Activated CD4-positive, alpha-beta T cell treated with anti-CD3 and anti-CD28 coated beads, Interleukin-2, amount 10 ng/mL, durations not matched to agents 24 days and 14 days (primary cell): Measurements from ENCODE around the gene MFAP4. TPM values are rescaled to one million over a fixed set of nuclear protein-coding genes. Genes with fewer than 3 reads are reported as not detected.

Experiments
- DNase-seq: peaks from one replicate; pipeline ENCODE4 v3.0.0; 2022
- H3K27ac Mint-ChIP-seq: one replicate; pipeline ENCODE4 v1.8.0; 2022; ENCODE audit warnings: mild to moderate bottlenecking, mixed read lengths
- H3K27me3 Mint-ChIP-seq: one replicate; pipeline ENCODE4 v1.8.0; 2022; ENCODE audit warnings: mixed read lengths
- H3K36me3 Mint-ChIP-seq: one replicate; pipeline ENCODE4 v1.8.0; 2022; ENCODE audit warnings: low read depth, mild to moderate bottlenecking, mixed read lengths
- H3K4me1 Mint-ChIP-seq: one replicate; pipeline ENCODE4 v1.8.0; 2021; ENCODE audit warnings: mixed read lengths
- H3K4me3 Mint-ChIP-seq: one replicate; pipeline ENCODE4 v1.8.0; 2022; ENCODE audit warnings: mild to moderate bottlenecking, moderate library complexity, mixed read lengths
- H3K9me3 Mint-ChIP-seq: one replicate; pipeline ENCODE4 v1.8.0; 2021; ENCODE audit warnings: mixed read lengths
- intact Hi-C: fragments of 100-400 bp; cut with micrococcal nuclease; formaldehyde crosslinking; loops from one replicate; pipeline ENCODE4 v1.15.1; 2023
- total RNA-seq: library from RNA; stranded (reverse); gene quantifications from 2 replicates; pipeline ENCODE4 v1.2.3, GENCODE V29; 2022

Gene MFAP4
- total RNA-seq, 1 donor from 2014 or later = not detected

DNA sequence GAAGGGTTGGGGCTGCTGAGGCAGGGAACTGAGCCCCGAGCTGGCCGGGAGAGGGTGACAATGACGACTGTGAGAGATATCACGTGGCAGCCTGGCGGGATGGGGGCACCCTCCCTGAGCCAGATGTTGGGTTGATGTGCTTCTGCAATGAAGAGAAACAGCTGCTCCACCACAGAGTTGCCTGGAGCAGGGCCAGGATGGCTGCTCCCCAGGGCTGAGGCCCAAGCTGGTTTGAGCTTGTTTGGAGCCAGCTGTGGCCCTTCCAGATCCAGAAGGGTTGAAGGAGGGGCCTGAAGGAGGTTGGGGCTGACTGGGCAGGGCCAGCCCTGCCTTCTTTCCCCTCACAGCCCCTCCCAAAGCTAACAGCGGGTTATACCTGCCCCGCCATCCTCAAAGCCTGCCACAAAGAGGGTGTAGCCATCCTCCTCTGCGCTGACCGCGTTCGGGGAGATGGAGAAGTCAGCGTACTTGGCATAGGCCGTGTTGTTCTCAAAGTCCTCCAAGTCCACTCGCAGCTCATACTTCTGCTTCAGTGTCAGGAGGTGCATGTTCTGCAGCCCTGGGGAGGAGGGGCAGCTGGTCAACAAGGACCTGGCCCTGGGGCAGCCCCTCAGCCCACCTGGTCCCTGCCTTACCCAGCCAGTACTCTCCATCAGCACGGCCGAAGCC is 2.1 kb downstream of the MFAP4 start:
- peaks cover 2% of the 10 kb centered on the region for H3K4me1 Mint-ChIP-seq

DNA sequence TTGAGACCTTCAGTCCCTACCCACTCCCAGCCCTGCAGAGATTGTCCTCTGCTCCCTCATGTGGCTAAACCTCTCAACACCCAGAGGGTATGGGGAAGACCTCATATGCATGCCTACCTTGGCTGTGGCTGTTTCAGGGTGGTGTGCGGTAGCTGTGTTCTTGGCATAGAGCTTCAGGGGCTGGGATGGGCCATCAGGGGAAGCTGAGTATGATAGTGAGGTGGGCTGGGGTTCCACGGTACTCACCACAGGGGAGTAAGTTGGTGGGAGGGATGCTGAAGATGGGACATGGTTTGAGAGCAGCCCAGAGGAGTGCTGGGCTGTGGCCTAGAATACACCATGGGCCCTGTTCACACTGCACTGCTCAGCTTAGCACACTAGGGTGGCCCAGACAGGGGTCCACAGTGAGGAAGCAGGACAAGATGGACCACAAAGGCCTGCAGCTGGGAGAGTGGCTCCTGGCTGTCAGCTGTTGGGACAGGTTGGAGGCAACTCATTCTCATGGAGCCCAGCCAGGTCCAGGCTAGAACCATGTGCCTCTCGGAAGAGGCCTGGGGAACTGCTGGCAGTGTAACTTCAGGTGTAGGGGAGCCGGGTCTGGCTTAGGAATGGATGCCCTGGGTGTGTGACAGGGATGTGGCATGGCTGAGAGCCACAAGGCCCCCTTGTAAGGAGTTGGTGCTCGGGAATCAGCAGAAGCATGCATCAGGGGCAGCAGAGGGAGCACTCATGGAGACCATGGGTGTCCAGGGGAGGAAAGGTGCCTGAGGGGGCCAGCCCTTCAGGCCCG is 3.1 kb downstream of the MFAP4 start:
- Mint-ChIP-seq H3K27ac (no peak overlapping the region), H3K27me3 (peaks cover 3% of the 10 kb centered on the region)
- DNase-seq = no peak

More for the DNA sequence above, 2.1 kb downstream of the MFAP4 start:
- Mint-ChIP-seq H3K27ac (no peak overlapping the region), H3K36me3 (peaks cover 26% of the 10 kb centered on the region), H3K27me3 (peaks cover 8% of the 10 kb centered on the region), H3K4me3 (no peak overlapping the region), H3K9me3 (no peaks in the 10 kb centered on the region)
- intact Hi-C loops = no loop called here
- DNase-seq = no peak

DNA sequence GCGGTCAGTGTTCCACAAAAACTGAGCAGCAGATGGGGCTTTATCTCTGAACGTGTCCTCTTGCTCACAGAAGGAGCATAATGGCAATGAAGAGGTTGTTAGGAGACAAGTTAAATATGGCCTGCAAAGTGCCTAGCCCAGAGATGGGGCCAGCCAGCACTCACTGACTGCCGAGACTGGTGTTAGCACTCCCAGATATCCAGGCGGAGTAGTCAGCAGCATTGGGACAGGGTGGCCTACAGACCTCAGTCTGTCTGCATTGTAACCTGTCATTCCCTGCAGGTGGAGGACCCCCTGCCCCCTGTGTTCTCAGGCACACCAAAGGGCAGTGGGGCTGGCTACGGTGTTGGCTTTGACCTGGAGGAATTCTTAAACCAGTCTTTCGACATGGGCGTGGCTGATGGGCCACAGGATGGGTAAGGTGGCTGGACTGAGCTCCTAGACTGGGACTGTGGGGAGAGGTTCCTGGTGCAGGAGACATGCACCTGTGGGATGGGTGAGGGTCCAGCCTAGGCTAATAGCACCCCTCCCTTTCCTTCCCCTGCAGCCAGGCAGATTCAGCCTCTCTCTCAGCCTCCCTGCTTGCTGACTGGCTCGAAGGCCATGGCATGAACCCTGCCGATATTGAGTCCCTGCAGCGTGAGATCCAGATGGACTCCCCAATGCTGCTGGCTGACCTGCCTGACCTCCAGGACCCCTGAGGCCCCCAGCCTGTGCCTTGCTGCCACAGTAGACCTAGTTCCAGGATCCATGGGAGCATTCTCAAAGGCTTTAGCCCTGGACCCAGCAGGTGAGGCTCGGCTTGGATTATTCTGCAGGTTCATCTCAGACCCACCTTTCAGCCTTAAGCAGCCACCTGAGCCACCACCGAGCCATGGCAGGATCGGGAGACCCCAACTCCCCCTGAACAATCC is 4.2 kb downstream of the MFAP4 start:
- no peaks in the 10 kb centered on the region for H3K9me3 Mint-ChIP-seq
- H3K36me3 Mint-ChIP-seq = peaks cover 32% of the 10 kb centered on the region
- peaks cover 3% of the 10 kb centered on the region for H3K4me1 Mint-ChIP-seq
- intact Hi-C loops = no loop called here
- no peak overlapping the region for H3K4me3 Mint-ChIP-seq
- DNase-seq = no peak
- H3K27me3 Mint-ChIP-seq = peaks cover under 1% of the 10 kb centered on the region
- no peak overlapping the region for H3K27ac Mint-ChIP-seq

More for the DNA sequence above, 3.1 kb downstream of the MFAP4 start:
- H3K9me3 Mint-ChIP-seq = no peaks in the 10 kb centered on the region
- intact Hi-C loops = no loop called here
- peaks cover 5% of the 10 kb centered on the region for H3K4me1 Mint-ChIP-seq
- H3K4me3 Mint-ChIP-seq = no peak overlapping the region
- H3K36me3 Mint-ChIP-seq = peaks cover 31% of the 10 kb centered on the region

DNA sequence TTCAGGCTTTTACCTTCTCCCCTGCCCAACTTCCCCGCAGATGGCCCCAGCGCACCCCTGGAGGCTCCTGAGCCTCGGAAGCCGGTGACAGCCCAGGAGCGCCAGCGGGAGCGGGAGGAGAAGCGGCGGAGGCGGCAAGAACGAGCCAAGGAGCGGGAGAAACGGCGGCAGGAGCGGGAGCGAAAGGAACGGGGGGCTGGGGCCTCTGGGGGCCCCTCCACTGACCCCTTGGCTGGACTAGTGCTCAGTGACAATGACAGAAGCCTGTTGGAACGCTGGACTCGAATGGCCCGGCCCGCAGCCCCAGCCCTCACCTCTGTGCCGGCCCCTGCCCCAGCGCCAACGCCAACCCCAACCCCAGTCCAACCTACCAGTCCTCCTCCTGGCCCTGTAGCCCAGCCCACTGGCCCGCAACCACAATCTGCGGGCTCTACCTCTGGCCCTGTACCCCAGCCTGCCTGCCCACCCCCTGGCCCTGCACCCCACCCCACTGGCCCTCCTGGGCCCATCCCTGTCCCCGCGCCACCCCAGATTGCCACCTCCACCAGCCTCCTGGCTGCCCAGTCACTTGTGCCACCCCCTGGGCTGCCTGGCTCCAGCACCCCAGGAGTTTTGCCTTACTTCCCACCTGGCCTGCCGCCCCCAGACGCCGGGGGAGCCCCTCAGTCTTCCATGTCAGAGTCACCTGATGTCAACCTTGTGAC is 5.1 kb downstream of the MFAP4 start:
- H3K36me3 Mint-ChIP-seq = peaks cover 32% of the 10 kb centered on the region
- H3K4me3 Mint-ChIP-seq = no peak overlapping the region
- no peak for DNase-seq

DNA sequence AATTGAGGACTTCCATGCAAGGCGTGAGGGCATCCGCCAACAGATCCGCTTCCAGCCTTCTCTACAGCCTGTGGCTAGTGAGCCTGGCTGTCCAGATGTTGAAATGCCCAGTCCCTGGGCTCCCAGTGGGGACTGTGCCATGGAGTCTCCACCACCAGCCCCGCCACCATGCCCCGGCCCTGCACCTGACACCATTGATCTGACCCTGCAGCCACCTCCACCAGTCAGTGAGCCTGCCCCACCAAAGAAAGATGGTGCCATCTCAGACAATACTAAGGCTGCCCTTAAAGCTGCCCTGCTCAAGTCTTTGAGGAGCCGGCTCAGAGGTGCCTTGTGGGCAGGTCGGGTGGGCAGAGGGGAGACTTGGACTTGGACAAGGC is 5.6 kb downstream of the MFAP4 start:
- H3K27me3 Mint-ChIP-seq = no peaks in the 10 kb centered on the region
- H3K27ac Mint-ChIP-seq = no peak overlapping the region
- H3K36me3 Mint-ChIP-seq = peaks cover 32% of the 10 kb centered on the region
- intact Hi-C loops = no loop called here
- no peak for DNase-seq
- no peak overlapping the region for H3K4me3 Mint-ChIP-seq
- no peaks in the 10 kb centered on the region for H3K9me3 Mint-ChIP-seq
- peaks cover 9% of the 10 kb centered on the region for H3K4me1 Mint-ChIP-seq

More for the DNA sequence above, 5.1 kb downstream of the MFAP4 start:
- Mint-ChIP-seq H3K27me3 (no peaks in the 10 kb centered on the region), H3K4me1 (peaks cover 7% of the 10 kb centered on the region), H3K9me3 (no peaks in the 10 kb centered on the region), H3K27ac (no peak overlapping the region)
- intact Hi-C loops = no loop called here

DNA sequence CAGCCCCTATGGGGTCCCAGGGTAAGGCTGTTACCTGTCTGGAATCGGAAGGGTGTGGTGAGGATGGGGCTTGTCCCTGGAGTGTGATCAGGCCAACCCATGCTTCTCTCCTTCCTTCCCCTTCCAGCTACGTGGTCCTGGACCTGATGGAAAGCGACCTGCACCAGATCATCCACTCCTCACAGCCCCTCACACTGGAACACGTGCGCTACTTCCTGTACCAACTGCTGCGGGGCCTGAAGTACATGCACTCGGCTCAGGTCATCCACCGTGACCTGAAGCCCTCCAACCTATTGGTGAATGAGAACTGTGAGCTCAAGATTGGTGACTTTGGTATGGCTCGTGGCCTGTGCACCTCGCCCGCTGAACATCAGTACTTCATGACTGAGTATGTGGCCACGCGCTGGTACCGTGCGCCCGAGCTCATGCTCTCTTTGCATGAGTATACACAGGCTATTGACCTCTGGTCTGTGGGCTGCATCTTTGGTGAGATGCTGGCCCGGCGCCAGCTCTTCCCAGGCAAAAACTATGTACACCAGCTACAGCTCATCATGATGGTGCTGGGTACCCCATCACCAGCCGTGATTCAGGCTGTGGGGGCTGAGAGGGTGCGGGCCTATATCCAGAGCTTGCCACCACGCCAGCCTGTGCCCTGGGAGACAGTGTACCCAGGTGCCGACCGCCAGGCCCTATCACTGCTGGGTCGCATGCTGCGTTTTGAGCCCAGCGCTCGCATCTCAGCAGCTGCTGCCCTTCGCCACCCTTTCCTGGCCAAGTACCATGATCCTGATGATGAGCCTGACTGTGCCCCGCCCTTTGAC is 6.3 kb downstream of the MFAP4 start:
- Mint-ChIP-seq H3K4me1 (peaks cover 11% of the 10 kb centered on the region), H3K4me3 (no peak overlapping the region), H3K36me3 (peaks cover 32% of the 10 kb centered on the region), H3K27ac (no peak overlapping the region), H3K9me3 (no peaks in the 10 kb centered on the region), H3K27me3 (no peaks in the 10 kb centered on the region)
- intact Hi-C loops = no loop called here
- no peak for DNase-seq

DNA sequence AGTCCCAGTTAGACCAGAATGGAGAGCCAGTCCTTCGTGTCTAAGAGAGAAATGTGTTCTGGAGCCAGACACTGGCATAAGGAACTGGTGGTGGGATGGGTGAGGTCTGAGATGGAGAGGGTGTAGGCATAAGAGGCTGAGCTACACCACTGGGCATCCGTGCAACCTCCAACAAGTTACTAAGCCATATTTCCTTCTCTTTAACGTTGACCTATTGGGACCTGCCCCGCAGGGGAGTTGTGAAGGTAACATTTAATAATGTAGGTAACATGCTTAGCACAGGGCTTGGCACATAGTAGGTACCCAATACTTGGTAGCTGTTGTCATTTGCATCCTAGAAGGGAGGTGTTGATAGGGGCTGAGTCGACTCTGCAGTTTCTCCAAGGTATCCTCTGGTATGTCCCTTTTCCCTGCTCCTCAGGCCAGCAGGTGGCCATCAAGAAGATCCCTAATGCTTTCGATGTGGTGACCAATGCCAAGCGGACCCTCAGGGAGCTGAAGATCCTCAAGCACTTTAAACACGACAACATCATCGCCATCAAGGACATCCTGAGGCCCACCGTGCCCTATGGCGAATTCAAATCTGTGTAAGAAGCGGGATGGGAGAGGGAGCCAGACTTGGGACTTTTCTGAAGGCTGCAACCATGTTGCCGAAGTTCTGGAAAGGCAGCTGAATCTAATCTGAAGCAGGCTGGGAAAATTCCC is 7.5 kb downstream of the MFAP4 start:
- Mint-ChIP-seq H3K4me3 (peak overlapping the region; percentile 98), H3K9me3 (no peaks in the 10 kb centered on the region), H3K4me1 (peaks cover 15% of the 10 kb centered on the region), H3K27me3 (no peaks in the 10 kb centered on the region), H3K36me3 (peaks cover 30% of the 10 kb centered on the region), H3K27ac (peak overlapping the region; percentile 48)
- intact Hi-C loops = loop anchor here (5.0 kb wide), 1 partner anchor 68 kb away; no protein-coding TSS in a partner anchor
- DNase-seq = no peak

DNA sequence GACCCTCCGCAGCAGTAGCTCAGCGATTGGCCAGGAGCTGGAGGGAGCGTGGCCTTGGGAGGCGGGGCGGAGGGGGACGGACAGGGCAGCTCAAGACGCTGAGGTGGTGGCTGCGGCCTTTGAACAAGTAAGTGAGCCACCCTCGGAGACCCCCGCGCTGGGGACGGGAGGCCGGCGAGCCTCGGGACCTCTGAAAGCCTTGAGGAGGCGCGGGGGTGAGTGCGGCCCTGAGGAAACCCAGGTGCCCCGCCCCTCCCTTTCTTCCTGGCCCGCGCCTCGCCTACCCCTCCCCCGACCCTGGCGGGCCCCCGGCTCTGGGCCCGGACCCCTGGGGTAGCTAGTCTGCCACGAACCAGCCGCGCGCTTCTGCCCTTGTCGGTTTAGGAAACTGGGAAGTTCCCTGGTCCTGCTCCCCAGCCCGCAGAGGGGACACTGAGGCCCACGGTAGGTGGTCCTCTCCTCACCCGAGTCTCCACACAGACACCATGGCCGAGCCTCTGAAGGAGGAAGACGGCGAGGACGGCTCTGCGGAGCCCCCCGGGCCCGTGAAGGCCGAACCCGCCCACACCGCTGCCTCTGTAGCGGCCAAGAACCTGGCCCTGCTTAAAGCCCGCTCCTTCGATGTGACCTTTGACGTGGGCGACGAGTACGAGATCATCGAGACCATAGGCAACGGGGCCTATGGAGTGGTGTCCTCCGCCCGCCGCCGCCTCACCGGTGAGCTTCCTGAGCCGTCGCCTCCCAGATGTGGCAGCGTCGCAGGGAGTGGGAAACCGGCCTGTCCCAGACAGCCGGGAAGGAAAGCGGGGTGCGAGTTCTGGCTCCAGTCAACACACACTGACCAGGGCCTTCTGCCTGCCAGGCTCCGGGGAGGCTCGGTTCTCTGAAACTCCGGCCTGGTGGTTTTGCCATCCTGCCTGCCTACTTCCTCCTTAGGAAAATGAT is 8.3 kb downstream of the MFAP4 start, which contains the start of gene MAPK7:
MAPK7 (plus strand) TSS at position 83 of the 945 bp plus-strand sequence; CDS start at position 486, 403 bp downstream.
- DNase-seq = no peak
- Mint-ChIP-seq H3K36me3 (peaks cover 24% of the 10 kb centered on the region), H3K27ac (peak within 1 kb of the TSS; percentile 98), H3K4me3 (peak within 1 kb of the TSS; percentile 98), H3K9me3 (no peaks in the 10 kb centered on the region), H3K27me3 (no peaks in the 10 kb centered on the region), H3K4me1 (peaks cover 21% of the 10 kb centered on the region)
- intact Hi-C loops = loop anchor here (1.0 to 5.0 kb wide), 3 partner anchors 16 to 270 kb away; partner anchors contain the start of genes ALDH3A2 and B9D1

DNA sequence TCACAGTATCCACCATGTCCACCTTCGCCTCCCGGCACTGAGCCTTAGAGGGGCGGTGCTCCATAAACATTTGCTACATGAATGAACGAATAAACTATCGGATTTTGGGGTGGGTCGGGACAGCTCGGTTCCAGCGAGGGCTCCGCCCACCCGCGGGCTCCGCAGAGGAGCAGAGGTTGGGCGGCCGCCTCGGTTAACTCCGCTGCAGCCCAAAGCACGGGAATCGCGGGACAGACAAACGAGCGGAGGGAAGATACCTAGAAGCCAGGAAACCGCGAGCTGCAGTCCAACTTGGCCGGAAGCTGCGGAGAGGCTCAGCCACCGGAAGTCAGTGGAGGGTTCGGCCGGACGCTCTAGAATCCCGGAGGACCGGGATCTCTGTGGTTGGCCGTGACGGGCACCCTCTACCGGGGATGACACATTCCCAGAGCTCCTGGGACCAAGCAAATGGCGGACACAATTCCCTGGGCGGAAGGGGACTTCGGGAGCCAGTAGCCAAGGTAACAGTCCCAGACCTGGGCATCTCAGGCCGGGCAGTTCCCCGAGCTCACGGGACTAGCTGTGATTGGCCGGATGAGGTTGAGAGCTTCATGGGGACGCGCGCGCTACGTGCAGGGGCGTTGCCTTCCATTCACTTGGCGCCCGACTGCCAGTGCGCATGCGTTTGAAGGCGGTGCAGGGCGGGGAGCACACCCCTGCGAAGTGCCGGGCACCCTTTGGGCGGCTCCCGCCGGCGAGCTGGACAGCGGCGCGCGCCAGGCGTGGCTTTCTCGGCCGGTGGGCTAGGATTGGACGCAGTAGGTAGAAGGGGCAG is 9.2 kb downstream of the MFAP4 start:
- Mint-ChIP-seq H3K4me3 (peak overlapping the region; percentile 98), H3K4me1 (peaks cover 21% of the 10 kb centered on the region), H3K27ac (peak overlapping the region; percentile 98), H3K9me3 (no peaks in the 10 kb centered on the region), H3K36me3 (peaks cover 21% of the 10 kb centered on the region), H3K27me3 (no peaks in the 10 kb centered on the region)
- peak; percentile 99 for DNase-seq
- intact Hi-C loops = loop anchor here (1.0 to 5.0 kb wide), 4 partner anchors 16 to 270 kb away; partner anchors contain the start of genes ALDH3A2 and B9D1

DNA sequence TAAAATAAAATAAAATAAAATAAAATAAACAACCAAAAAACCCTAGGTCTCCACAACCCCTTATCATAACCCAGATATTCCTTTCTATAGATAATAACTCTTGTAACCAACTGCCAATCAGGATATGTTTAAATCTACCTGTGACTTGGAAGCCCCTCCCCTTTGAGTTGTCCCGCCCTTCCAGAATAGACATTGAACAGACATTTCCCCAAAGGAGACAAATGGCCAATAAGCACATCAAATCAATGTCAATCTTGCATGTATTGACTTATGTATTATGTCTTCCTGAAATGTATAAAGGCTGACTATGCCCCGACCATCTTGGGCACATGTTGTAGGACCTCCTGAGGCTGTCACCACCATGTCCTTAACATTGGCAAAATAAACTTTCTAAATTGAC is 10.2 kb downstream of the MFAP4 start:
- no peak for DNase-seq
- Mint-ChIP-seq H3K27me3 (no peaks in the 10 kb centered on the region), H3K9me3 (no peaks in the 10 kb centered on the region), H3K27ac (peak overlapping the region; percentile 98), H3K4me1 (peaks cover 30% of the 10 kb centered on the region), H3K4me3 (peak overlapping the region; percentile 98), H3K36me3 (peaks cover 16% of the 10 kb centered on the region)
- intact Hi-C loops = loop anchor here (1.0 to 5.0 kb wide), 2 partner anchors 70 to 130 kb away; no protein-coding TSS in a partner anchor
